Mesenchymal stem cell (in vitro differentiated cells and primary cell): Measurements from ENCODE around the gene NDC1.

Source experiments
- DNase-seq: peaks from one replicate; pipeline ENCODE4 v3.0.0-alpha.2; 2013
- H2AFZ ChIP-seq: one replicate; pipeline ENCODE4 v1.6.1; 2013; ENCODE audit warnings: low read depth, mild to moderate bottlenecking, control low read depth, inconsistent platforms, low read length, moderate library complexity
- H2AK5ac ChIP-seq: 2 replicates; pipeline ENCODE4 v1.6.1; 2013; ENCODE audit warnings: low read length, moderate library complexity, mild to moderate bottlenecking, inconsistent platforms; ENCODE audit not compliant: severe bottlenecking
- H2BK120ac ChIP-seq: one replicate; pipeline ENCODE4 v1.6.1; 2013; ENCODE audit warnings: low read depth, mild to moderate bottlenecking, inconsistent platforms, low read length, moderate library complexity
- H2BK12ac ChIP-seq, 2 experiments: one replicate each; pipeline ENCODE4 v1.6.1; 2013; ENCODE audit warnings: inconsistent platforms in 2 of 2, low read length in 2 of 2, mild to moderate bottlenecking in 2 of 2, moderate library complexity in 2 of 2, control low read depth in 1 of 2
- H2BK15ac ChIP-seq: one replicate; pipeline ENCODE4 v1.6.1; 2013; ENCODE audit warnings: mild to moderate bottlenecking, low read depth, inconsistent platforms; ENCODE audit not compliant: poor library complexity, severe bottlenecking
- H2BK5ac ChIP-seq: 2 replicates; pipeline ENCODE4 v1.6.1; 2013; ENCODE audit warnings: low read depth, mild to moderate bottlenecking, low read length, control low read depth, inconsistent platforms; ENCODE audit not compliant: poor library complexity, severe bottlenecking
- H3K14ac ChIP-seq, 2 experiments: one replicate each; pipeline ENCODE4 v1.6.1; 2013; ENCODE audit warnings: inconsistent platforms in 2 of 2, low read length in 2 of 2, control low read depth in 1 of 2, mild to moderate bottlenecking in 1 of 2, moderate library complexity in 1 of 2
- H3K18ac ChIP-seq, 2 experiments: one replicate each; pipeline ENCODE4 v1.6.1; 2013; ENCODE audit warnings: inconsistent platforms in 2 of 2, low read length in 2 of 2, control low read depth in 1 of 2, low read depth in 1 of 2, mild to moderate bottlenecking in 1 of 2
- H3K23ac ChIP-seq, 2 experiments: one replicate each; pipeline ENCODE4 v1.6.1; 2013; ENCODE audit warnings: inconsistent platforms in 2 of 2, low read length in 2 of 2, mild to moderate bottlenecking in 2 of 2, moderate library complexity in 2 of 2, control low read depth in 1 of 2
- H3K27ac ChIP-seq: 2 replicates; pipeline ENCODE4 v1.5.1; 2013; ENCODE audit warnings: mild to moderate bottlenecking, moderate library complexity, low read length, control low read depth, inconsistent platforms; ENCODE audit not compliant: poor library complexity, severe bottlenecking
- H3K27me3 ChIP-seq, 2 experiments: 2 replicates each; pipeline versions ENCODE4 v1.6.1 to v1.7.0; 2013; ENCODE audit warnings: low read length in 2 of 2, mild to moderate bottlenecking in 2 of 2, moderate library complexity in 2 of 2, control low read depth in 1 of 2, inconsistent platforms in 1 of 2; ENCODE audit not compliant: control insufficient read depth in 1 of 2, insufficient read depth in 1 of 2
- H3K36me3 ChIP-seq, 2 experiments: 2 replicates each; pipeline versions ENCODE4 v1.6.1 to v1.7.0; 2013; ENCODE audit warnings: low read length in 2 of 2, control low read depth in 1 of 2, inconsistent platforms in 1 of 2, low read depth in 1 of 2, mild to moderate bottlenecking in 1 of 2; ENCODE audit not compliant: insufficient read depth in 2 of 2, control insufficient read depth in 1 of 2
- H3K4ac ChIP-seq, 2 experiments: one replicate each; pipeline ENCODE4 v1.6.1; 2013; ENCODE audit warnings: inconsistent platforms in 2 of 2, low read length in 2 of 2, mild to moderate bottlenecking in 2 of 2, moderate library complexity in 2 of 2, control low read depth in 1 of 2, low read depth in 1 of 2
- H3K4me1 ChIP-seq: 2 replicates; pipeline ENCODE4 v1.6.1; 2013; ENCODE audit warnings: low read depth, low read length, control low read depth; ENCODE audit not compliant: control insufficient read depth, insufficient read depth
- H3K4me2 ChIP-seq: 2 replicates; pipeline ENCODE4 v1.6.1; 2013; ENCODE audit warnings: low read length, mild to moderate bottlenecking, inconsistent platforms; ENCODE audit not compliant: poor library complexity, severe bottlenecking
- H3K4me3 ChIP-seq, 2 experiments: 2 replicates each; pipeline versions ENCODE4 v1.5.1 to v1.7.0; 2013; ENCODE audit warnings: low read length in 2 of 2, mild to moderate bottlenecking in 2 of 2, control low read depth in 1 of 2, low read depth in 1 of 2; ENCODE audit not compliant: insufficient read depth in 1 of 2
- H3K79me1 ChIP-seq: replicated peaks from 2 replicates; pipeline ENCODE4 v1.6.1; 2013; ENCODE audit warnings: mild to moderate bottlenecking, control low read depth, low read length, inconsistent platforms; ENCODE audit not compliant: poor library complexity, severe bottlenecking
- H3K9ac ChIP-seq: 2 replicates; pipeline ENCODE4 v1.7.0; 2013; ENCODE audit warnings: mild to moderate bottlenecking, low read length, moderate library complexity
- H3K9me3 ChIP-seq: 2 replicates; pipeline ENCODE4 v1.7.0; 2013; ENCODE audit warnings: mild to moderate bottlenecking, low read length; ENCODE audit not compliant: control insufficient read depth
- H4K8ac ChIP-seq: one replicate; pipeline ENCODE4 v1.6.1; 2013; ENCODE audit warnings: inconsistent platforms, mild to moderate bottlenecking, low read length, moderate library complexity
- H4K91ac ChIP-seq: one replicate; pipeline ENCODE4 v1.6.1; 2013; ENCODE audit warnings: mild to moderate bottlenecking, low read length, inconsistent platforms
- WGBS: methylation state at CpG from one replicate; pipeline ENCODE4 v1.1.7; 2013; ENCODE audit warnings: mixed read lengths; 5-methylcytosine and 5-hydroxymethylcytosine counted together

The NDC1 gene

GRCh38 chr1:53833393-53833792, 4.7 kb downstream of the NDC1 start:
- Histone ChIP-seq H4K91ac (no peak overlapping the region), H2BK15ac (no peak overlapping the region), H4K8ac (no peak overlapping the region), H3K23ac (no peak overlapping the region), H2BK120ac (no peak overlapping the region), H3K9me3 (no peaks in the 10 kb centered on the region), H3K14ac (no peak overlapping the region), H3K27ac (no peak overlapping the region), H2BK12ac (no peak overlapping the region), H2AFZ (no peak overlapping the region), H2BK5ac (no peak overlapping the region), H3K36me3 (peaks cover 0 to 7% of the 10 kb centered on the region in 2 experiments), H3K18ac (no peak overlapping the region), H2AK5ac (no peak overlapping the region), H3K4me2 (no peak overlapping the region), H3K4ac (no peak overlapping the region), H3K27me3 (no peaks in the 10 kb centered on the region), H3K4me1 (peaks cover 10% of the 10 kb centered on the region), H3K9ac (no peak overlapping the region), H3K4me3 (no peak overlapping the region), H3K79me1 (peaks cover 19% of the 10 kb centered on the region)
- WGBS: 100% methylated on average over 2 of the region's 4 CpGs
- no peak for DNase-seq

DNA sequence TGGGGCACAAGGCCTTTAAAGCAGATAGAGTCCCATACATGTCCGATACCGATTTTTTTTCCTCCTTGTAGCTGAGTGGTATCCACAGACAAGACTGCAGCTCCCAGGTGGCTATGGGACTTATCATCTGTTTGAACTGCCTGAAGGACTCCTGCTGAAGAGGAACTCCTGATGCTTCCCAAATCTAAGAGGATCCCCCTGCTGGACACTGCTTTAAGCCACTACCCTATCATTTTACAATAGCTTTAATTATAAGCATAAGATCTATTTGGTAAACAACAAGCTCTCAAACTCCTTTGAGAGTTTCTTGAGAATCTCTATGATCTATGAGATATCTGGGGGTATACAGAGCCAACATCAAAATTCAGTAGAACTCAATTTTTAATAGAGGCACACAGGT, 11.7 kb downstream of the NDC1 start:
- whole genome bisulfite sequencing: 100% methylated on average over 2 of the region's 2 CpGs
- Histone ChIP-seq H3K4ac (no peak overlapping the region), H2BK12ac (no peak overlapping the region)

DNA sequence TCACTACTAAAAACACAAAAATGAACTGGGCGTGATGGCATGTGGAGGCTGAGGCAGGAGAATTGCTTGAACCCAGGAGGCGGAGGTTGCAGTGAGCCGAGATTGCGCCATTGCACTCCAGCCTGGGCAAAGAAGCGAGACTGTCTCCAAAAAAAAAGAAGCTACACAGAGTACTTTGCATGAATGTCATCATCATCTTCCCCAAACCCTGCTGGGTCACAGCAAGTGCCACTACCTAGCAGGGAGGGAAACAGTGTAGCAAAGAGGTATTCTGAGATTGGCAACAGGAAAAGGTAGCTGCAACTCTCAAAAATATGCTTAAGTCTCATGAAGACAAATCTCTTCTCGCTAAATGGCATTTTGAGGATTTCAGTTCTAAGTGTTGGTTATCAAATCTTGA, 12.8 kb downstream of the NDC1 start:
- no peak overlapping the region for H3K14ac ChIP-seq
- WGBS: 100% methylated on average over 4 of the region's 6 CpGs
- no peak overlapping the region for H4K8ac ChIP-seq
- no peak overlapping the region for H2BK120ac ChIP-seq
- DNase-seq: no peak
- H2BK12ac ChIP-seq: no peak overlapping the region
- no peak overlapping the region for H2AK5ac ChIP-seq
- H3K23ac ChIP-seq: no peak overlapping the region
- H3K9me3 ChIP-seq: no peaks in the 10 kb centered on the region
- no peak overlapping the region for H2AFZ ChIP-seq
- H3K4me2 ChIP-seq: no peak overlapping the region
- no peak overlapping the region for H3K4me3 ChIP-seq
- peaks cover 9% of the 10 kb centered on the region for H3K79me1 ChIP-seq
- no peak overlapping the region for H3K9ac ChIP-seq
- H3K27me3 ChIP-seq: no peaks in the 10 kb centered on the region
- H3K18ac ChIP-seq: no peak overlapping the region
- H4K91ac ChIP-seq: no peak overlapping the region
- H3K4me1 ChIP-seq: no peaks in the 10 kb centered on the region
- H3K27ac ChIP-seq: no peak overlapping the region
- H3K36me3 ChIP-seq: peaks cover 10 to 39% of the 10 kb centered on the region in 2 experiments
- no peak overlapping the region for H2BK5ac ChIP-seq
- no peak overlapping the region for H3K4ac ChIP-seq
- H2BK15ac ChIP-seq: no peak overlapping the region

More for the DNA sequence above, 11.7 kb downstream of the NDC1 start:
- no peak overlapping the region for H2AK5ac ChIP-seq
- H4K91ac ChIP-seq: no peak overlapping the region
- DNase-seq: peak; percentile 19
- H3K9ac ChIP-seq: no peak overlapping the region
- no peaks in the 10 kb centered on the region for H3K9me3 ChIP-seq
- peaks cover 10% of the 10 kb centered on the region for H3K79me1 ChIP-seq
- H3K36me3 ChIP-seq: peaks cover 10 to 39% of the 10 kb centered on the region in 2 experiments
- H3K23ac ChIP-seq: no peak overlapping the region
- no peak overlapping the region for H2BK120ac ChIP-seq
- H3K4me3 ChIP-seq: no peak overlapping the region
- no peak overlapping the region for H3K18ac ChIP-seq
- no peak overlapping the region for H3K14ac ChIP-seq
- no peak overlapping the region for H4K8ac ChIP-seq
- no peak overlapping the region for H3K4me2 ChIP-seq
- no peak overlapping the region for H3K27ac ChIP-seq
- no peaks in the 10 kb centered on the region for H3K27me3 ChIP-seq
- H2AFZ ChIP-seq: no peak overlapping the region
- H3K4me1 ChIP-seq: no peaks in the 10 kb centered on the region
- H2BK15ac ChIP-seq: no peak overlapping the region
- no peak overlapping the region for H2BK5ac ChIP-seq

GRCh38 chr1:53822931-53823330, 15.2 kb downstream of the NDC1 start:
- Histone ChIP-seq H2BK15ac (no peak overlapping the region), H2AFZ (no peak overlapping the region), H4K8ac (no peak overlapping the region), H3K4ac (no peak overlapping the region), H3K9ac (no peak overlapping the region), H2BK5ac (no peak overlapping the region), H3K14ac (no peak overlapping the region), H3K4me2 (no peak overlapping the region), H2AK5ac (no peak overlapping the region), H3K4me1 (no peaks in the 10 kb centered on the region), H3K23ac (no peak overlapping the region), H4K91ac (no peak overlapping the region), H3K79me1 (peaks cover 10% of the 10 kb centered on the region), H3K27ac (no peak overlapping the region), H3K9me3 (no peaks in the 10 kb centered on the region), H3K36me3 (peaks cover 10 to 40% of the 10 kb centered on the region in 2 experiments), H2BK120ac (no peak overlapping the region), H3K18ac (no peak overlapping the region), H2BK12ac (no peak overlapping the region), H3K4me3 (no peak overlapping the region), H3K27me3 (no peaks in the 10 kb centered on the region)
- no peak for DNase-seq
- WGBS: 98% methylated on average over 3 of the region's 3 CpGs
